ENCODE results near the gene AK9. TPM values are rescaled to one million over a fixed set of nuclear protein-coding genes. Genes with fewer than 3 reads are reported as not detected.

The AK9 gene
- total and polyA plus RNA-seq, 2 of the 8 experiments (the other 6 are each of a cell fraction or from before 2014, with no cell fraction given), result 1.8 to 2.2 TPM

GRCh38 chr6:109513571-109514071 lies 177.4 kb downstream of the AK9 start (continued):
- TF ChIP-seq, protein P1, sequence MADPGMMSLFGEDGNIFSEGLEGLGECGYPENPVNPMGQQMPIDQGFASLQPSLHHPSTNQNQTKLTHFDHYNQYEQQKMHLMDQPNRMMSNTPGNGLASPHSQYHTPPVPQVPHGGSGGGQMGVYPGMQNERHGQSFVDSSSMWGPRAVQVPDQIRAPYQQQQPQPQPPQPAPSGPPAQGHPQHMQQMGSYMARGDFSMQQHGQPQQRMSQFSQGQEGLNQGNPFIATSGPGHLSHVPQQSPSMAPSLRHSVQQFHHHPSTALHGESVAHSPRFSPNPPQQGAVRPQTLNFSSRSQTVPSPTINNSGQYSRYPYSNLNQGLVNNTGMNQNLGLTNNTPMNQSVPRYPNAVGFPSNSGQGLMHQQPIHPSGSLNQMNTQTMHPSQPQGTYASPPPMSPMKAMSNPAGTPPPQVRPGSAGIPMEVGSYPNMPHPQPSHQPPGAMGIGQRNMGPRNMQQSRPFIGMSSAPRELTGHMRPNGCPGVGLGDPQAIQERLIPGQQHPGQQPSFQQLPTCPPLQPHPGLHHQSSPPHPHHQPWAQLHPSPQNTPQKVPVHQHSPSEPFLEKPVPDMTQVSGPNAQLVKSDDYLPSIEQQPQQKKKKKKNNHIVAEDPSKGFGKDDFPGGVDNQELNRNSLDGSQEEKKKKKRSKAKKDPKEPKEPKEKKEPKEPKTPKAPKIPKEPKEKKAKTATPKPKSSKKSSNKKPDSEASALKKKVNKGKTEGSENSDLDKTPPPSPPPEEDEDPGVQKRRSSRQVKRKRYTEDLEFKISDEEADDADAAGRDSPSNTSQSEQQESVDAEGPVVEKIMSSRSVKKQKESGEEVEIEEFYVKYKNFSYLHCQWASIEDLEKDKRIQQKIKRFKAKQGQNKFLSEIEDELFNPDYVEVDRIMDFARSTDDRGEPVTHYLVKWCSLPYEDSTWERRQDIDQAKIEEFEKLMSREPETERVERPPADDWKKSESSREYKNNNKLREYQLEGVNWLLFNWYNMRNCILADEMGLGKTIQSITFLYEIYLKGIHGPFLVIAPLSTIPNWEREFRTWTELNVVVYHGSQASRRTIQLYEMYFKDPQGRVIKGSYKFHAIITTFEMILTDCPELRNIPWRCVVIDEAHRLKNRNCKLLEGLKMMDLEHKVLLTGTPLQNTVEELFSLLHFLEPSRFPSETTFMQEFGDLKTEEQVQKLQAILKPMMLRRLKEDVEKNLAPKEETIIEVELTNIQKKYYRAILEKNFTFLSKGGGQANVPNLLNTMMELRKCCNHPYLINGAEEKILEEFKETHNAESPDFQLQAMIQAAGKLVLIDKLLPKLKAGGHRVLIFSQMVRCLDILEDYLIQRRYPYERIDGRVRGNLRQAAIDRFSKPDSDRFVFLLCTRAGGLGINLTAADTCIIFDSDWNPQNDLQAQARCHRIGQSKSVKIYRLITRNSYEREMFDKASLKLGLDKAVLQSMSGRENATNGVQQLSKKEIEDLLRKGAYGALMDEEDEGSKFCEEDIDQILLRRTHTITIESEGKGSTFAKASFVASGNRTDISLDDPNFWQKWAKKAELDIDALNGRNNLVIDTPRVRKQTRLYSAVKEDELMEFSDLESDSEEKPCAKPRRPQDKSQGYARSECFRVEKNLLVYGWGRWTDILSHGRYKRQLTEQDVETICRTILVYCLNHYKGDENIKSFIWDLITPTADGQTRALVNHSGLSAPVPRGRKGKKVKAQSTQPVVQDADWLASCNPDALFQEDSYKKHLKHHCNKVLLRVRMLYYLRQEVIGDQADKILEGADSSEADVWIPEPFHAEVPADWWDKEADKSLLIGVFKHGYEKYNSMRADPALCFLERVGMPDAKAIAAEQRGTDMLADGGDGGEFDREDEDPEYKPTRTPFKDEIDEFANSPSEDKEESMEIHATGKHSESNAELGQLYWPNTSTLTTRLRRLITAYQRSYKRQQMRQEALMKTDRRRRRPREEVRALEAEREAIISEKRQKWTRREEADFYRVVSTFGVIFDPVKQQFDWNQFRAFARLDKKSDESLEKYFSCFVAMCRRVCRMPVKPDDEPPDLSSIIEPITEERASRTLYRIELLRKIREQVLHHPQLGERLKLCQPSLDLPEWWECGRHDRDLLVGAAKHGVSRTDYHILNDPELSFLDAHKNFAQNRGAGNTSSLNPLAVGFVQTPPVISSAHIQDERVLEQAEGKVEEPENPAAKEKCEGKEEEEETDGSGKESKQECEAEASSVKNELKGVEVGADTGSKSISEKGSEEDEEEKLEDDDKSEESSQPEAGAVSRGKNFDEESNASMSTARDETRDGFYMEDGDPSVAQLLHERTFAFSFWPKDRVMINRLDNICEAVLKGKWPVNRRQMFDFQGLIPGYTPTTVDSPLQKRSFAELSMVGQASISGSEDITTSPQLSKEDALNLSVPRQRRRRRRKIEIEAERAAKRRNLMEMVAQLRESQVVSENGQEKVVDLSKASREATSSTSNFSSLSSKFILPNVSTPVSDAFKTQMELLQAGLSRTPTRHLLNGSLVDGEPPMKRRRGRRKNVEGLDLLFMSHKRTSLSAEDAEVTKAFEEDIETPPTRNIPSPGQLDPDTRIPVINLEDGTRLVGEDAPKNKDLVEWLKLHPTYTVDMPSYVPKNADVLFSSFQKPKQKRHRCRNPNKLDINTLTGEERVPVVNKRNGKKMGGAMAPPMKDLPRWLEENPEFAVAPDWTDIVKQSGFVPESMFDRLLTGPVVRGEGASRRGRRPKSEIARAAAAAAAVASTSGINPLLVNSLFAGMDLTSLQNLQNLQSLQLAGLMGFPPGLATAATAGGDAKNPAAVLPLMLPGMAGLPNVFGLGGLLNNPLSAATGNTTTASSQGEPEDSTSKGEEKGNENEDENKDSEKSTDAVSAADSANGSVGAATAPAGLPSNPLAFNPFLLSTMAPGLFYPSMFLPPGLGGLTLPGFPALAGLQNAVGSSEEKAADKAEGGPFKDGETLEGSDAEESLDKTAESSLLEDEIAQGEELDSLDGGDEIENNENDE (IDR thresholded peaks at IDR 0.05; ENCODE audit: insufficient replicate concordance, low read length), result peak; percentile 45
- TF ChIP-seq TAF7 (optimal IDR thresholded peaks at IDR 0.05; ENCODE audit: borderline replicate concordance, low read depth, low read length), result no peak
